Neural cell (in vitro differentiated cells): ENCODE results near the gene TNKS2. TPM values are rescaled to one million over a fixed set of nuclear protein-coding genes. Genes with fewer than 3 reads are reported as not detected.

ENCODE experiments used
- H2AFZ ChIP-seq: fragments of 200-600, 300-800 bp; sonication (generic), shearing (Covaris generic); 2 replicates; pipeline ENCODE4 v1.6.0; 2014; ENCODE audit warnings: low read depth, mild to moderate bottlenecking, antibody characterized with exemption, low read length, moderate library complexity
- H3F3A ChIP-seq: fragments of 200-600 bp; shearing (Covaris generic); 2 replicates; pipeline ENCODE4 v1.6.1; 2016; ENCODE audit warnings: mild to moderate bottlenecking, moderate library complexity, mixed read lengths, antibody characterized with exemption, low read length; ENCODE audit not compliant: insufficient read depth, poor library complexity, severe bottlenecking
- H3K27ac ChIP-seq: fragments of 200-600, 300-800 bp; sonication (generic), shearing (Covaris generic); 2 replicates; pipeline ENCODE4 v1.5.1; 2014; ENCODE audit warnings: mild to moderate bottlenecking, low read length, moderate library complexity
- H3K27me3 ChIP-seq: fragments of 300-800, 200-600 bp; sonication (generic), shearing (Covaris generic); 2 replicates; pipeline ENCODE4 v1.6.0; 2014; ENCODE audit warnings: mild to moderate bottlenecking, low read depth, low read length, moderate library complexity; ENCODE audit not compliant: insufficient read depth
- H3K36me3 ChIP-seq: fragments of 300-800, 200-600 bp; sonication (generic), shearing (Covaris generic); 2 replicates; pipeline ENCODE4 v1.5.1; 2014; ENCODE audit warnings: mild to moderate bottlenecking, antibody characterized with exemption, low read length, moderate library complexity; ENCODE audit not compliant: insufficient read depth
- H3K4me2 ChIP-seq: fragments of 300-800, 200-600 bp; sonication (generic), shearing (Covaris generic); 2 replicates; pipeline ENCODE4 v1.6.0; 2014; ENCODE audit warnings: mild to moderate bottlenecking, low read length
- H3K4me3 ChIP-seq: fragments of 300-800, 200-600 bp; sonication (generic), shearing (Covaris generic); 2 replicates; pipeline ENCODE4 v1.5.1; 2014; ENCODE audit warnings: mild to moderate bottlenecking, low read length, moderate library complexity
- H3K79me2 ChIP-seq: fragments of 200-600 bp; shearing (Covaris generic); replicated peaks from 2 replicates; pipeline ENCODE4 v1.6.0; 2014; ENCODE audit warnings: mild to moderate bottlenecking, low read length, moderate library complexity; ENCODE audit not compliant: insufficient read depth
- H3K9ac ChIP-seq: fragments of 300-800, 200-600 bp; sonication (generic), shearing (Covaris generic); 2 replicates; pipeline ENCODE4 v1.6.1; 2016; ENCODE audit warnings: mild to moderate bottlenecking, low read length, mixed read lengths
- H3K9me2 ChIP-seq: fragments of 200-600 bp; shearing (Covaris generic); 2 replicates; pipeline ENCODE4 v1.6.1; 2016; ENCODE audit warnings: mild to moderate bottlenecking, low read length, mixed read lengths; ENCODE audit not compliant: insufficient read depth
- H3K9me3 ChIP-seq: fragments of 200-600, 300-800 bp; sonication (generic), shearing (Covaris generic); 2 replicates; pipeline ENCODE4 v1.6.1; 2016; ENCODE audit warnings: mild to moderate bottlenecking, mixed run types, low read length, moderate library complexity, mixed read lengths
- H4K20me1 ChIP-seq: fragments of 200-600 bp; shearing (Covaris generic); 2 replicates; pipeline ENCODE4 v1.6.1; 2016; ENCODE audit warnings: mild to moderate bottlenecking, mixed run types; ENCODE audit not compliant: insufficient read depth
- EP300 ChIP-seq: fragments of 450-650 bp; conservative IDR thresholded peaks from 2 replicates; pipeline ENCODE4 v1.6.1; 2014; ENCODE audit warnings: antibody characterized with exemption, mild to moderate bottlenecking, moderate library complexity; ENCODE audit not compliant: poor library complexity, severe bottlenecking
- EZH2 ChIP-seq: fragments of 200-600, 300-800 bp; shearing (Covaris generic), sonication (generic); IDR thresholded peaks from 2 replicates; pipeline ENCODE4 v1.6.1; 2014; ENCODE audit warnings: antibody characterized with exemption, low read length, borderline replicate concordance, mild to moderate bottlenecking; ENCODE audit not compliant: insufficient read depth, poor library complexity, severe bottlenecking
- MXI1 ChIP-seq: fragments of 450-650 bp; conservative IDR thresholded peaks from 2 replicates; pipeline ENCODE4 v1.6.1; 2014; ENCODE audit warnings: antibody characterized with exemption, mild to moderate bottlenecking; ENCODE audit not compliant: poor library complexity, severe bottlenecking
- POLR2AphosphoS5 ChIP-seq: IDR thresholded peaks from 2 replicates; pipeline ENCODE4 v1.6.1; 2012
- RAD21 ChIP-seq: fragments of 450-650 bp; conservative IDR thresholded peaks from 2 replicates; pipeline ENCODE4 v1.6.1; 2014; ENCODE audit warnings: antibody characterized with exemption, mild to moderate bottlenecking, moderate library complexity
- REST ChIP-seq: IDR thresholded peaks from 2 replicates; pipeline ENCODE4 v1.6.1; 2012; ENCODE audit warnings: borderline replicate concordance
- SMC3 ChIP-seq: fragments of 450-650 bp; conservative IDR thresholded peaks from 2 replicates; pipeline ENCODE4 v1.6.1; 2014; ENCODE audit warnings: antibody characterized with exemption, mild to moderate bottlenecking, moderate library complexity; ENCODE audit not compliant: poor library complexity
- TAF1 ChIP-seq: IDR thresholded peaks from 2 replicates; pipeline ENCODE4 v1.6.1; 2012; ENCODE audit warnings: low read depth
- polyA plus RNA-seq: library from polyadenylated mRNA; depleted of rRNA; stranded (reverse); fragments of >200 nt; gene quantifications from 2 replicates; pipeline ENCODE4 v1.2.3, GENCODE V29; 2014
- TF ChIP-seq, protein P1 (sequence below): fragments of 450-650 bp; IDR thresholded peaks from 2 replicates; pipeline ENCODE4 v1.5.1; 2014; ENCODE audit warnings: antibody characterized with exemption, mild to moderate bottlenecking, moderate library complexity; ENCODE audit not compliant: poor library complexity, severe bottlenecking

The TNKS2 gene
- polyA plus RNA-seq, 1 donor from 2014 or later = 28.0 TPM

DNA sequence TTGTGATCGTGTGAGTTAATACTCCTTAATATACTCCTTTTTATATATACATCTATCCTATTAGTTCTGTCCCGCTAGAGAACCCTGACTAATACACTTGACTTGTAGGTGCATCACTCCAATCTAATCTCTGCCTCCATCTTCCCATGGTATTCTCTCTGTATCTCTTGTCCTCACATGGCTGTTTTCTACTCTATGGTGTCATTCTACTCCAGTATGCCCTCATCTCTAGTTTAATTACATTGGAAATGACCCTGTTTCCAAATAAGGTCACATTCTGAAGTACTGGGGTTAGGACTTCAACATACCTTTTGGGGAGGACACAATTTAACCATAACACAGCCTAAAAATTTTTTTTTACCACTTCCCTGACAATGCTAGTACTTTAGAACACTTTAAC lies 25.8 kb upstream of the TNKS2 start:
- Histone ChIP-seq H4K20me1 (no peaks in the 10 kb centered on the region), H3K9ac (no peak overlapping the region), H3K9me2 (no peaks in the 10 kb centered on the region), H2AFZ (no peak overlapping the region), H3K4me3 (no peak overlapping the region), H3K79me2 (no peaks in the 10 kb centered on the region), H3F3A (no peaks in the 10 kb centered on the region), H3K9me3 (no peaks in the 10 kb centered on the region), H3K27ac (no peak overlapping the region), H3K27me3 (no peaks in the 10 kb centered on the region), H3K36me3 (no peaks in the 10 kb centered on the region), H3K4me2 (no peak overlapping the region)
- TF ChIP-seq MXI1 (no peak), RAD21 (no peak), EP300 (no peak), SMC3 (no peak), TAF1 (no peak), REST (no peak), POLR2AphosphoS5 (no peak), EZH2 (no peak)
- TF ChIP-seq, protein P1, sequence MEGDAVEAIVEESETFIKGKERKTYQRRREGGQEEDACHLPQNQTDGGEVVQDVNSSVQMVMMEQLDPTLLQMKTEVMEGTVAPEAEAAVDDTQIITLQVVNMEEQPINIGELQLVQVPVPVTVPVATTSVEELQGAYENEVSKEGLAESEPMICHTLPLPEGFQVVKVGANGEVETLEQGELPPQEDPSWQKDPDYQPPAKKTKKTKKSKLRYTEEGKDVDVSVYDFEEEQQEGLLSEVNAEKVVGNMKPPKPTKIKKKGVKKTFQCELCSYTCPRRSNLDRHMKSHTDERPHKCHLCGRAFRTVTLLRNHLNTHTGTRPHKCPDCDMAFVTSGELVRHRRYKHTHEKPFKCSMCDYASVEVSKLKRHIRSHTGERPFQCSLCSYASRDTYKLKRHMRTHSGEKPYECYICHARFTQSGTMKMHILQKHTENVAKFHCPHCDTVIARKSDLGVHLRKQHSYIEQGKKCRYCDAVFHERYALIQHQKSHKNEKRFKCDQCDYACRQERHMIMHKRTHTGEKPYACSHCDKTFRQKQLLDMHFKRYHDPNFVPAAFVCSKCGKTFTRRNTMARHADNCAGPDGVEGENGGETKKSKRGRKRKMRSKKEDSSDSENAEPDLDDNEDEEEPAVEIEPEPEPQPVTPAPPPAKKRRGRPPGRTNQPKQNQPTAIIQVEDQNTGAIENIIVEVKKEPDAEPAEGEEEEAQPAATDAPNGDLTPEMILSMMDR = no peak

GRCh38 chr10:91772869-91773268 lies 25.4 kb upstream of the TNKS2 start:
- H3K36me3 ChIP-seq = no peaks in the 10 kb centered on the region
- H3K9ac ChIP-seq = no peak overlapping the region
- no peaks in the 10 kb centered on the region for H3K27me3 ChIP-seq
- H3K27ac ChIP-seq = no peak overlapping the region
- H3K9me2 ChIP-seq = no peaks in the 10 kb centered on the region
- no peak overlapping the region for H2AFZ ChIP-seq
- TF ChIP-seq RAD21 = no peak
- no peak for TF ChIP-seq EZH2
- no peaks in the 10 kb centered on the region for H3K79me2 ChIP-seq
- no peaks in the 10 kb centered on the region for H3K9me3 ChIP-seq
- no peaks in the 10 kb centered on the region for H4K20me1 ChIP-seq
- H3F3A ChIP-seq = no peaks in the 10 kb centered on the region
- H3K4me2 ChIP-seq = no peak overlapping the region
- no peak overlapping the region for H3K4me3 ChIP-seq

DNA sequence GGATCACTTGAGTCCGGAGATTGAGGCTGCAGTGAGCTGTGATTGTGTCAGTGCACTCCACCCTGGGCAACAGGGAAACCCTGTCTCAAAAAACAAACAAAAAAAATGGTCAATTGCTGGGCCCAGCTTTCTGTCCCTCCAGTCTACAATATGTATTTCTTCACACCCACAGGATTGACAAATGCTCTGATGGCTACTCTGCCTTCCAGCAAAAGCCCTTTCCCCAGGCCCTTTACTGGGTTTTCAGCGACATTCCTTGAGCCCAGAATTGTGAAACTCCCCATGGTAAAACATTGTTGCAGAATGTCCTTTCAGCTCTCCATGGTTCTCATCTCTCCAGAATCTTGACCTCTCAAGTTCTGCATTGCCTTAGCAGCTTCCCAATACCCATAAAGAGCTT lies 23.7 kb upstream of the TNKS2 start:
- no peaks in the 10 kb centered on the region for H3K9me3 ChIP-seq
- TF ChIP-seq SMC3 = no peak
- no peak for TF ChIP-seq EP300
- no peak for TF ChIP-seq TAF1
- TF ChIP-seq POLR2AphosphoS5 = no peak
- TF ChIP-seq REST = no peak
- no peak for TF ChIP-seq RAD21
- TF ChIP-seq MXI1 = no peak
- TF ChIP-seq EZH2 = no peak
- TF ChIP-seq, protein P1 = no peak

More for the DNA sequence above, 23.7 kb upstream of the TNKS2 start:
- H3K27me3 ChIP-seq = no peaks in the 10 kb centered on the region
- H4K20me1 ChIP-seq = no peaks in the 10 kb centered on the region
- H3K27ac ChIP-seq = no peak overlapping the region
- H3K4me3 ChIP-seq = no peak overlapping the region
- no peaks in the 10 kb centered on the region for H3K79me2 ChIP-seq
- no peaks in the 10 kb centered on the region for H3K9me2 ChIP-seq
- no peak overlapping the region for H2AFZ ChIP-seq
- no peaks in the 10 kb centered on the region for H3F3A ChIP-seq
- no peaks in the 10 kb centered on the region for H3K36me3 ChIP-seq
- no peak overlapping the region for H3K4me2 ChIP-seq
- no peak overlapping the region for H3K9ac ChIP-seq
